Heart left ventricle (tissue), 16 donors: ENCODE results near the gene SUSD6. TPM values are rescaled to one million over a fixed set of nuclear protein-coding genes. Genes with fewer than 3 reads are reported as not detected.

Source experiments
- ATAC-seq, 4 donors: fragments of 200-7000 bp; cut with Tn5 transposase; one replicate each; pipeline ENCODE4 v1.9.1; 2020 to 2022; ENCODE audit warnings: moderate library complexity in 4 of 4, mild to moderate bottlenecking in 3 of 4, moderate number of reproducible peaks in 1 of 4
- DNase-seq, 5 donors: peaks; one replicate each; pipeline ENCODE4 v3.0.0-alpha.2; 2020
- H3K27ac ChIP-seq, 12 donors: fragments of 200-600 bp; sonication (generic) in 4 of 12; one replicate each; pipeline versions ENCODE4 v1.5.0 to v1.8.0; 2016 to 2022; ENCODE audit warnings: mild to moderate bottlenecking in 2 of 12
- H3K27me3 ChIP-seq, 9 donors: fragments of 200-600 bp; sonication (generic) in 2 of 9; one replicate each; pipeline versions ENCODE4 v1.5.1 to v1.8.0; 2016 to 2022; ENCODE audit warnings: mild to moderate bottlenecking in 3 of 9
- H3K36me3 ChIP-seq, 9 donors: fragments of 200-600 bp; sonication (generic) in 2 of 9; one replicate each; pipeline versions ENCODE4 v1.5.0 to v1.8.0; 2018 to 2022; ENCODE audit warnings: mild to moderate bottlenecking in 2 of 9
- H3K4me1 ChIP-seq, 12 donors: fragments of 200-600 bp; sonication (generic) in 4 of 12; one replicate each; pipeline versions ENCODE4 v1.5.0 to v1.8.0; 2016 to 2022; ENCODE audit warnings: mild to moderate bottlenecking in 3 of 12
- H3K4me3 ChIP-seq, 12 donors: fragments of 200-600 bp; sonication (generic) in 4 of 12; one replicate each; pipeline versions ENCODE4 v1.5.0 to v1.8.0; 2017 to 2022; ENCODE audit warnings: mild to moderate bottlenecking in 9 of 12, moderate library complexity in 4 of 12
- H3K9me3 ChIP-seq, 12 donors: fragments of 200-600 bp; sonication (generic) in 4 of 12; one replicate each; pipeline versions ENCODE4 v1.5.0 to v1.8.0; 2016 to 2022; ENCODE audit warnings: mild to moderate bottlenecking in 1 of 12
- CTCF ChIP-seq, 12 donors: fragments of 200-600 bp; sonication (generic) in 4 of 12; IDR thresholded peaks; one replicate each; pipeline versions ENCODE4 v1.5.0 to v1.8.0; 2018 to 2022; ENCODE audit warnings: antibody characterized with exemption in 12 of 12, mild to moderate bottlenecking in 5 of 12
- POLR2A ChIP-seq, 2 donors: fragments of 450-650 bp; IDR thresholded peaks; one replicate each; pipeline ENCODE4 v1.6.1; 2017; ENCODE audit warnings: antibody characterized with exemption in 2 of 2, mild to moderate bottlenecking in 2 of 2, moderate library complexity in 2 of 2
- WGBS, 4 donors: extraction: QIAGEN DNeasy Blood & Tissue Kit in 2 of 4; methylation state at CpG; one replicate each; pipeline versions ENCODE4 v1.1.5 to v1.1.7; 2013 to 2018; 5-methylcytosine and 5-hydroxymethylcytosine counted together
- intact Hi-C, 10 donors: fragments of 100-400 bp; cut with DNase I; formaldehyde crosslinking; loops; one replicate each; pipeline versions ENCODE4 v1.11.1 to v1.14.2; 2022
- polyA plus RNA-seq, 2 donors: library from polyadenylated mRNA; stranded (reverse); fragments of 200-250 nt; gene quantifications; one replicate each; pipeline ENCODE4 v1.2.3, GENCODE V29; 2013
- total RNA-seq, 9 donors: library from RNA; depleted of rRNA in 2 of 9; stranded (reverse); fragments of >200 nt in 2 of 9; fragmentation: NEBNext Ultra II Directional in 3 of 9; extraction: Animal tissue kit (Norgen Biotek cat#: 25700) in 3 of 9; gene quantifications; one replicate each; pipeline versions ENCODE4 v1.1.0 to v1.2.4, GENCODE V29; 2016 to 2023
- donor health status: ischemic (EF 13 %, LVEDD 7.1; RV severe dilation, severe dysfunction).
- donor health status: healthy with polysubstance abuse.
- donor health status: DM: no; HTN: yes; CAD: no.
- donor health status: DM: no; HTN: no; CAD: no.
- donor health status: ischemic (EF 25% LVEDD 6.9; RV normal size, moderate dysfunction).
- donor health status: ischemic (EF 25% LVEDD 5.7; RV mildly dilated, moderate dysfunction).
- donor health status: healthy.
- donor health status: DM: yes; HTN: yes; CAD: no.
- donor health status: ischemic (EF 35%, LVEDD 5.7; RV mildly dilated, moderate dysfunction).
- donor health status: nonischemic (EF 11% LVEDD 7.7; RV severe dilation, severe dysfunction).
- donor health status: DM: yes; HTN: yes; CAD: no.
- donor health status: PGD.
- donor health status: ischemic (EF 29% LVEDD 5.4; RV normal size, mild dysfunction).
- donor health status: nonischemic (EF 23%, LVEDD 6.1; RV moderate dilation, normal function).

The SUSD6 gene
- total and polyA plus RNA-seq, 11 donors, result 5.8 to 49.2 (median 24.5) TPM

DNA sequence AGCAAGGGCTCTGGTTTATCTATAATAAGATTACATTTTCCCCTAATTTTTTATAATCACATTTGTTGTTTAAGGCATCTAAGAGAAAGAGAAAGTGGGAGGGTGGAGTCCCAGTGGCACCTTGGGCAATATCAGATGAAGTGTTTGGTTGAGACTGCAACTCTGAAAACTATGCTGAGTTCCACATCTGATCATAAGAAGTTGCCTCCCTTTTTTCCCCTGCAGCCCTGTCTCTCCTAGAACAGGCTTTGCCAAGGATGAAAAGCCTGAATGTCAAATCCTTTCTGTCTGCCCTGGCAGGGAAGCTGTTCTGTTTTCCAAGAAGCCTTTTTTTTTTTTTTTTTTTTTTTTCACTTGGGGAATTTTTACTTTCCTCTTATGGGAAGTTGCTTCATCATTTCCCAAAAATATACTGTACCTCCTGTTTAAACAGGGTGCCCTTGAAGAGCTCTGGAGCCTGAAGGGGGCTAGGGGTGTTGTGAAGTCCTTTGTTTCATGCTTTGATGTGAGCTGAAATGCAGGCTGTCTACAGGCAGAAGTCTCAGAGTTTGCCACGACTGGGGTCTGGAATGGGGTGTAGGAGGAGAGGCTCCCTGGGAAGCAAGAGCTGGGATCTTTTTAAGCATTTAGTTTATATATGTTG lies 71.3 kb downstream of the SUSD6 start:
- no peaks in the 10 kb centered on the region for H3K9me3 ChIP-seq
- H3K27ac ChIP-seq, result peak overlapping the region in 5 of 12 donors; percentile 7 to 70 (median 40)
- peaks cover 0 to 6% (median 0%) of the 10 kb centered on the region in 9 donors for H3K36me3 ChIP-seq
- WGBS, 4 donors, result 47 to 61% (median 60%) methylated on average over 1 of the region's 1 CpG
- DNase-seq (no peak), ATAC-seq (peak in 1 of 4 donors; percentile 23)
- H3K4me1 ChIP-seq, result peaks cover 6 to 84% (median 59%) of the 10 kb centered on the region in 12 donors
- intact Hi-C loops, result loop anchor here in 1 of 10 donors (5.0 kb wide), 1 partner anchor 35 kb away; no protein-coding TSS in a partner anchor
- TF ChIP-seq CTCF (IDR thresholded peaks at IDR 0.05), result no peak
- no peak for TF ChIP-seq POLR2A (IDR thresholded peaks at IDR 0.05)
- no peak overlapping the region for H3K4me3 ChIP-seq
- no peaks in the 10 kb centered on the region for H3K27me3 ChIP-seq

DNA sequence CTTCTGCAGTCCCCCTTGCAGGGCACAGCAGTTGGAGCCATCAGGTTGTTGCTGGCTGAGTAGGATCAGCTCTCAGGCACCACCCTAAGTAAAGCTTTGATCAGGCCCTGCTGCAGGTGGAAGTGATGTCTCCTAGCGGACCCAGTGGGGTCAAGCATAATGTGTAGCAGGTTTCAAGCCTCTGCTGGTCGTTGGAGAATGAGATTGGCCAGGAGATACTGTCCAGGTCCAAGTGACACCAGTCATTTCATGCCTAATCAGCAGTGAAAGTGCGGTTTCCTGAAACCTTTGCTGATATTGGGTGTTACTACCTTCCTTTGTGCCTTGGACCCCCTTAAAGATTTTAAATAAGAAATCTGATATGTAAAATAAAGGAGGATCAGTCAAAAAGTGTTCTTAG lies 72.6 kb downstream of the SUSD6 start:
- no peak overlapping the region for H3K4me3 ChIP-seq

DNA sequence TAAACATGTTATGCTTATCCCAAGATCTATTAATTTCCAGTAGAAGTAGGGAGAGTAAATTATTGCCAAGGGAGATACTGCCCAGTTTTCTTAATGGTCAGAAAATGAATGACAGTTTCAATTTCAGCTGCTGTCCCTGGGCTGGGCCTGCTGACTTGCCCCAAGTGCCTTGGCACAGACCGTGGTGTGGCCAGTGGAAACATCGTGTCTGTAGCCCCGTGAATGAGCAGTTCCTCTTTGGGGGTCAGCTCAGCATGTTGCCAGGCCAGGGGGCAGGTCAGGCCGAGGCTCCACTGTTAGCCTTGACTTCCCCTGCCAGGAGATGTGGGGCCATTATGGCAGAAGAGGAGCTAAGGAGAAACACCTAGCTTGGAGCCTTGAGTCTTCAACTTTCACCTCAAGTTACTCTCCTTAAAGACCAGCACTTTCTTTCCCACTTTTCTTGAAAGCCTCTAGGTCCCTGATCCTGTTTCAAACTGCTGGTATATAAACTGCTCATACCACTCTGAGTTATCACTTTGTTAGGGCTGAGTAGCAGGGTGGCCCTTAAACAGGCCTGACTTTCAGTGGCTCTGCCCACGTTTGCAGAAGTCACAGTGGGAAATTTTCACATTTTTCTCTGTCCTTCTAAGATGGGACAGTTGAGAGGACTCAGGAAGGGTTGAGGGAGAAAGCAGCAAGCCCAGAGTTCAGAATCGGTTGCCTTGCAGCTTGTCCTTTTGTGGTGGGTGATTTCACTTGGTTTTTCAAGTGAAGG lies 73.2 kb downstream of the SUSD6 start:
- peak in 1 of 5 donors; percentile 37 for DNase-seq
- 53 to 57% (median 57%) methylated on average over 6 of the region's 6 CpGs for WGBS, 4 donors
- Histone ChIP-seq H3K9me3 (no peaks in the 10 kb centered on the region), H3K4me1 (peaks cover 6 to 96% (median 75%) of the 10 kb centered on the region in 12 donors), H3K27me3 (no peaks in the 10 kb centered on the region), H3K4me3 (no peak overlapping the region), H3K27ac (peak overlapping the region in 6 of 12 donors; percentile 10 to 59 (median 22)), H3K36me3 (peaks cover 0 to 9% (median 0%) of the 10 kb centered on the region in 9 donors)
- peak in 3 of 4 donors; percentile 39 to 44 (median 42) for ATAC-seq
- intact Hi-C loops, result loop anchor here in 1 of 10 donors (5.0 kb wide), 1 partner anchor 33 kb away; no protein-coding TSS in a partner anchor
- TF ChIP-seq POLR2A (IDR thresholded peaks at IDR 0.05) (no peak), CTCF (IDR thresholded peaks at IDR 0.05) (no peak)

More for the DNA sequence above, 72.6 kb downstream of the SUSD6 start:
- Histone ChIP-seq H3K4me1 (peaks cover 6 to 90% (median 68%) of the 10 kb centered on the region in 12 donors), H3K36me3 (peaks cover 0 to 7% (median 0%) of the 10 kb centered on the region in 9 donors), H3K9me3 (no peaks in the 10 kb centered on the region), H3K27me3 (no peaks in the 10 kb centered on the region), H3K27ac (peak overlapping the region in 2 of 12 donors; percentile 59 to 70)
- ATAC-seq, result no peak
- intact Hi-C loops, result loop anchor here in 1 of 10 donors (5.0 kb wide), 1 partner anchor 33 kb away; no protein-coding TSS in a partner anchor
- no peak for DNase-seq
- WGBS, 4 donors, result 73 to 77% (median 75%) methylated on average over 3 of the region's 3 CpGs
- no peak for TF ChIP-seq POLR2A (IDR thresholded peaks at IDR 0.05)
- no peak for TF ChIP-seq CTCF (IDR thresholded peaks at IDR 0.05)

DNA sequence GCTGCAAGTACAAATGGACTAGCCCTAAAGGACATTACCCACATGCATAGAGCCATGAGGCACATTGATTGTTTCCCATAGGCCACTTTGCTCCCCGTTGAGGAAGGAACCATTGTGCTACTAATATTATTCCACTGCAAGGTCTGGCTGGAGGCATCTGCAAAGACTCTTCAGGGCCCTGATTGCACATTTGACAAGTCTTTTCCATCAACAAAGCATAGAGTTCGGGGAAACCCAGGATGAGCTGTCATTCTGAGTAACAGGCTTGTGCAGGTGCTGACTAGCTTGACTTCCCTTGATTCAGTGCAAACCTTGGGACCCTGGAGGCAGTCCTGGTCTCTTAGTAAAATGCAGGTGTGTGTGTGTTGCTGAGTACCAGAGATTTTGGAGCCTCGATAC lies 73.8 kb downstream of the SUSD6 start:
- Histone ChIP-seq H3K4me3 (no peak overlapping the region), H3K4me1 (peaks cover 6 to 92% (median 76%) of the 10 kb centered on the region in 12 donors), H3K36me3 (peaks cover 0 to 9% (median 0%) of the 10 kb centered on the region in 9 donors), H3K27ac (peak overlapping the region in 4 of 12 donors; percentile 14 to 59 (median 40)), H3K9me3 (no peaks in the 10 kb centered on the region), H3K27me3 (no peaks in the 10 kb centered on the region)
- no peak for DNase-seq
- TF ChIP-seq CTCF (IDR thresholded peaks at IDR 0.05) (no peak), POLR2A (IDR thresholded peaks at IDR 0.05) (no peak)
- intact Hi-C loops, result no loop called here
- 40 to 55% (median 48%) methylated on average over 3 of the region's 3 CpGs for WGBS, 4 donors
- peak in 2 of 4 donors; percentile 11 to 21 for ATAC-seq
